IMR-90 (cell line): ENCODE data around the gene SERPINB4. TPM values are rescaled to one million over a fixed set of nuclear protein-coding genes. Genes with fewer than 3 reads are reported as not detected.

ENCODE experiments used
- ATAC-seq: fragments of 200-7000 bp; cut with Tn5 transposase; 2 replicates; pipeline ENCODE4 v1.9.1; 2020; ENCODE audit warnings: low read depth, mild to moderate bottlenecking, moderate library complexity
- BruUV-seq: library from RNA; stranded (reverse); fragments of 400-500 nt; replicated peaks from 2 replicates; lab custom pipeline; 2021; lab: Mats Ljungman, UMichigan
- CTCF ChIA-PET: fragments of 300-600 bp; formaldehyde crosslinking; extraction: SDS; loops from one replicate; lab custom pipeline; 2021; ENCODE audit warnings: antibody characterized with exemption; lab: Yijun Ruan, JAX
- POLR2A ChIA-PET: fragments of 300-600 bp; sonication (Branson Sonifier 250); formaldehyde crosslinking; loops from one replicate; lab custom pipeline; 2022; ENCODE audit warnings: antibody characterized with exemption; ENCODE audit not compliant: unreplicated experiment; lab: Charles Lee
- DNase-seq: peaks from one replicate; pipeline ENCODE4 v3.0.0; 2013
- H2AFZ ChIP-seq: replicated peaks from 2 replicates; pipeline ENCODE3; 2013; ENCODE audit warnings: low read length, mild to moderate bottlenecking; ENCODE audit not compliant: poor library complexity
- H2AK5ac ChIP-seq: 2 replicates; pipeline ENCODE4 v1.6.1; 2013; ENCODE audit warnings: low read depth, low read length, inconsistent platforms
- H2AK9ac ChIP-seq: replicated peaks from 2 replicates; pipeline ENCODE3; 2013; ENCODE audit warnings: mild to moderate bottlenecking, low read depth, low read length, moderate library complexity; ENCODE audit not compliant: poor library complexity
- H2BK120ac ChIP-seq: 2 replicates; pipeline ENCODE4 v1.6.1; 2013; ENCODE audit warnings: low read depth, low read length, inconsistent platforms
- H2BK15ac ChIP-seq: 3 replicates; pipeline ENCODE4 v1.6.1; 2013; ENCODE audit warnings: low read depth, low read length, inconsistent platforms
- H2BK20ac ChIP-seq: 2 replicates; pipeline ENCODE4 v1.6.1; 2013; ENCODE audit warnings: low read depth, mild to moderate bottlenecking, inconsistent platforms, low read length, moderate library complexity
- H2BK5ac ChIP-seq: 2 replicates; pipeline ENCODE4 v1.6.1; 2013; ENCODE audit warnings: mild to moderate bottlenecking, low read depth, low read length, inconsistent platforms; ENCODE audit not compliant: poor library complexity, severe bottlenecking
- H3K14ac ChIP-seq: replicated peaks from 2 replicates; pipeline ENCODE4 v1.6.1; 2013; ENCODE audit warnings: low read depth, low read length, inconsistent platforms
- H3K18ac ChIP-seq: 2 replicates; pipeline ENCODE4 v1.6.1; 2013; ENCODE audit warnings: low read depth, low read length, control low read depth
- H3K23ac ChIP-seq: 2 replicates; pipeline ENCODE4 v1.6.1; 2013; ENCODE audit warnings: low read depth, low read length, inconsistent platforms
- H3K27ac ChIP-seq: 2 replicates; pipeline ENCODE4 v1.5.1; 2013; ENCODE audit warnings: mild to moderate bottlenecking, control low read depth, low read length; ENCODE audit not compliant: insufficient read depth
- H3K27me3 ChIP-seq: 2 replicates; pipeline ENCODE4 v1.6.1; 2013; ENCODE audit warnings: low read length; ENCODE audit not compliant: control insufficient read depth, insufficient read depth
- H3K36me3 ChIP-seq: 2 replicates; pipeline ENCODE4 v1.6.1; 2013; ENCODE audit warnings: low read length, mixed read lengths; ENCODE audit not compliant: control insufficient read depth, insufficient read depth
- H3K4ac ChIP-seq: 2 replicates; pipeline ENCODE4 v1.6.1; 2013; ENCODE audit warnings: low read depth, low read length, inconsistent platforms
- H3K4me1 ChIP-seq: 2 replicates; pipeline ENCODE4 v1.6.1; 2013; ENCODE audit warnings: low read length, mixed read lengths; ENCODE audit not compliant: control insufficient read depth, insufficient read depth
- H3K4me2 ChIP-seq: 2 replicates; pipeline ENCODE4 v1.6.1; 2013; ENCODE audit warnings: low read depth, mild to moderate bottlenecking, control low read depth, low read length, moderate library complexity
- H3K4me3 ChIP-seq: 2 replicates; pipeline ENCODE4 v1.5.1; 2013; ENCODE audit warnings: low read depth, mild to moderate bottlenecking, control low read depth, low read length, moderate library complexity; ENCODE audit not compliant: insufficient read depth
- H3K56ac ChIP-seq: 2 replicates; pipeline ENCODE4 v1.6.1; 2013; ENCODE audit warnings: low read length, inconsistent platforms; ENCODE audit not compliant: insufficient read depth; ENCODE audit errors: extremely low read depth
- H3K79me1 ChIP-seq, 2 experiments: 2 replicates each; pipeline ENCODE4 v1.6.1; 2013; ENCODE audit warnings: low read length in 2 of 2, inconsistent platforms in 1 of 2, low read depth in 1 of 2
- H3K9ac ChIP-seq: 2 replicates; pipeline ENCODE4 v1.6.1; 2013; ENCODE audit warnings: low read depth, low read length, control low read depth
- H3K9me1 ChIP-seq: 2 replicates; pipeline ENCODE4 v1.6.1; 2013; ENCODE audit warnings: low read length, inconsistent platforms; ENCODE audit not compliant: insufficient read depth
- H3K9me3 ChIP-seq: 2 replicates; pipeline ENCODE4 v1.6.1; 2013; ENCODE audit warnings: low read length; ENCODE audit not compliant: control insufficient read depth, insufficient read depth
- H4K20me1 ChIP-seq: 2 replicates; pipeline ENCODE4 v1.6.1; 2013; ENCODE audit warnings: low read length, inconsistent platforms; ENCODE audit not compliant: insufficient read depth
- H4K5ac ChIP-seq: 2 replicates; pipeline ENCODE4 v1.6.1; 2013; ENCODE audit warnings: mild to moderate bottlenecking, low read depth, low read length, control low read depth
- H4K8ac ChIP-seq, 2 experiments: 2 replicates each; pipeline ENCODE4 v1.6.1; 2013; ENCODE audit warnings: low read depth in 2 of 2, low read length in 2 of 2, control low read depth in 1 of 2, inconsistent platforms in 1 of 2
- H4K91ac ChIP-seq: 2 replicates; pipeline ENCODE4 v1.6.1; 2013; ENCODE audit warnings: low read depth, low read length, inconsistent platforms; ENCODE audit not compliant: insufficient read depth
- CEBPB ChIP-seq: IDR thresholded peaks from 2 replicates; pipeline ENCODE4 v1.6.1; 2012; ENCODE audit warnings: low read depth, low read length, improper control_type of control experiment
- FOS ChIP-seq: fragments of 150-350 bp; IDR thresholded peaks from 2 replicates; pipeline ENCODE4 v1.6.1; 2016; ENCODE audit warnings: low read depth, low read length
- MAZ ChIP-seq: IDR thresholded peaks from 2 replicates; pipeline ENCODE4 v1.6.1; 2012; ENCODE audit warnings: low read depth, mild to moderate bottlenecking, low read length, improper control_type of control experiment, moderate library complexity, borderline replicate concordance
- NFE2L2 ChIP-seq: fragments of 150-350 bp; IDR thresholded peaks from 2 replicates; pipeline ENCODE4 v1.6.1; 2016; ENCODE audit warnings: low read depth, mild to moderate bottlenecking, low read length
- RAD21 ChIP-seq: IDR thresholded peaks from 2 replicates; pipeline ENCODE4 v1.6.1; 2012; ENCODE audit warnings: low read length, improper control_type of control experiment
- RCOR1 ChIP-seq: IDR thresholded peaks from 2 replicates; pipeline ENCODE4 v1.6.1; 2012; ENCODE audit warnings: mild to moderate bottlenecking, low read length, improper control_type of control experiment; ENCODE audit not compliant: insufficient replicate concordance
- WGBS, 2 experiments: methylation state at CpG; one replicate each; pipeline versions ENCODE4 v1.1.5 to v1.1.7; 2013; ENCODE audit warnings: missing lambda C conversion rate in 2 of 2; ENCODE audit not compliant: insufficient read length in 1 of 2; ENCODE audit errors: extremely low coverage in 2 of 2; 5-methylcytosine and 5-hydroxymethylcytosine counted together
- dilution Hi-C: fragments of 300-500 bp; cut with HindIII; formaldehyde crosslinking; loops from one replicate; pipeline ENCODE4 v1.14.3; 2018; ENCODE audit warnings: low sequenced_read_pairs; ENCODE audit not compliant: unreplicated experiment
- in situ Hi-C: fragments of 300-500 bp; cut with MboI; formaldehyde crosslinking; loops from 3 replicates; pipeline ENCODE4 v1.14.3; 2019; ENCODE audit warnings: low sequenced_read_pairs, inconsistent platforms, mixed read lengths
- intact Hi-C: fragments of 100-400 bp; cut with micrococcal nuclease; formaldehyde crosslinking; loops from 2 replicates; pipeline ENCODE4 v1.10.0; 2022
- polyA plus RNA-seq, 3 experiments: library from polyadenylated mRNA; depleted of rRNA; stranded (reverse); fragments of >200 nt; gene quantifications; 2 replicates each; pipeline ENCODE4 v1.2.3, GENCODE V29; 2012; ENCODE audit warnings: low replicate concordance in 1 of 3
- total RNA-seq: library from RNA; depleted of rRNA; stranded (reverse); fragments of >200 nt; gene quantifications from 2 replicates; pipeline ENCODE4 v1.2.3, GENCODE V29; 2012
- TF ChIP-seq, protein P1 (sequence below): conservative IDR thresholded peaks from 2 replicates; pipeline ENCODE4 v1.5.1; 2012; ENCODE audit warnings: mild to moderate bottlenecking, low read depth, low read length, improper control_type of control experiment
- TF ChIP-seq, protein P2 (sequence below): fragments of 150-350 bp; IDR thresholded peaks from 2 replicates; pipeline ENCODE4 v1.6.1; 2017; ENCODE audit warnings: mild to moderate bottlenecking, antibody characterized with exemption, low read length, low read depth
- TF ChIP-seq, protein P3 (sequence below): fragments of 150-350 bp; IDR thresholded peaks from 2 replicates; pipeline ENCODE4 v1.6.1; 2016; ENCODE audit warnings: low read depth, mild to moderate bottlenecking, low read length, moderate library complexity, borderline replicate concordance

SERPINB4 gene
- total and polyA plus RNA-seq, 2 of the 4 experiments (the other 2 are of a cell fraction): not detected

DNA sequence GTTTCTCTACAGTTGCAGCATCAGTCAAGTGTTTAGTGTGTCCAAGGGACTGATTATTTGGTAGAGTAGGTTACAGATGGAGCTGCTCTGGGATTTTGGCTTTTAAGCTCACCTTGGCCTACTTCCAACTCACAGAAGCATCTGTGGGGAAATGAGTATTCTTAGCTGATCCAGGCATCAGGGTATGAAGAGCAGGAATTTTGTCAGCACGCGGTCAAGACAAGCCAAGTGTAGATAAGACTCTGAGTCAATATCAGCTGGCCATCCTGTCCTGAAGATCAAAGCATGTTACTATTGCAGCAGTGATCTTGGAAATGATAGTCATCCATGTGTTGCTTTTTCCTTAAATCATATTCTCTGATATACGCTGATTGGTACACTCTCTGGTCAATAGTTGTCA lies 24.4 kb downstream of the SERPINB4 start:
- dilution Hi-C loops: no loop called here
- H3K9me1 ChIP-seq: no peaks in the 10 kb centered on the region
- no peak overlapping the region; the same call in 1 of the 2 replicates for H3K14ac ChIP-seq
- no peak overlapping the region for H3K18ac ChIP-seq
- H3K23ac ChIP-seq: no peak overlapping the region
- H2AK5ac ChIP-seq: no peak overlapping the region
- no peaks in the 10 kb centered on the region for H3K79me1 ChIP-seq
- no peak overlapping the region for H3K56ac ChIP-seq
- ChIA-PET CTCF (no interaction called here), POLR2A (no interaction called here)
- no peak overlapping the region for H3K27ac ChIP-seq
- no peak overlapping the region for H3K4me2 ChIP-seq
- no peak overlapping the region for H3K4me3 ChIP-seq
- ATAC-seq: no peak
- no CpG with 5 or more reads among the region's 3 CpGs for WGBS, 2 experiments
- no peak overlapping the region for H2BK5ac ChIP-seq
- H3K9ac ChIP-seq: no peak overlapping the region
- H2AK9ac ChIP-seq: no peak overlapping the region
- H3K9me3 ChIP-seq: peaks cover 3% of the 10 kb centered on the region; the same call in 1 of the 2 replicates
- no peaks in the 10 kb centered on the region for H4K20me1 ChIP-seq
- no peaks in the 10 kb centered on the region; the same call in 1 of the 2 replicates for H3K27me3 ChIP-seq
- intact Hi-C loops: no loop called here
- no peak overlapping the region for H2AFZ ChIP-seq
- in situ Hi-C loops: no loop called here
- no peak for DNase-seq
- no peaks in the 10 kb centered on the region for H3K36me3 ChIP-seq
- no TSS peak for BruUV-seq
- no peak overlapping the region for H2BK120ac ChIP-seq
- no peak overlapping the region for H2BK20ac ChIP-seq
- no peak overlapping the region for H4K8ac ChIP-seq
- no peak overlapping the region for H4K5ac ChIP-seq
- TF ChIP-seq NFE2L2 (no peak), MAZ (no peak), CEBPB (no peak), RCOR1 (no peak), RAD21 (no peak), FOS (no peak)
- TF ChIP-seq, protein P1, sequence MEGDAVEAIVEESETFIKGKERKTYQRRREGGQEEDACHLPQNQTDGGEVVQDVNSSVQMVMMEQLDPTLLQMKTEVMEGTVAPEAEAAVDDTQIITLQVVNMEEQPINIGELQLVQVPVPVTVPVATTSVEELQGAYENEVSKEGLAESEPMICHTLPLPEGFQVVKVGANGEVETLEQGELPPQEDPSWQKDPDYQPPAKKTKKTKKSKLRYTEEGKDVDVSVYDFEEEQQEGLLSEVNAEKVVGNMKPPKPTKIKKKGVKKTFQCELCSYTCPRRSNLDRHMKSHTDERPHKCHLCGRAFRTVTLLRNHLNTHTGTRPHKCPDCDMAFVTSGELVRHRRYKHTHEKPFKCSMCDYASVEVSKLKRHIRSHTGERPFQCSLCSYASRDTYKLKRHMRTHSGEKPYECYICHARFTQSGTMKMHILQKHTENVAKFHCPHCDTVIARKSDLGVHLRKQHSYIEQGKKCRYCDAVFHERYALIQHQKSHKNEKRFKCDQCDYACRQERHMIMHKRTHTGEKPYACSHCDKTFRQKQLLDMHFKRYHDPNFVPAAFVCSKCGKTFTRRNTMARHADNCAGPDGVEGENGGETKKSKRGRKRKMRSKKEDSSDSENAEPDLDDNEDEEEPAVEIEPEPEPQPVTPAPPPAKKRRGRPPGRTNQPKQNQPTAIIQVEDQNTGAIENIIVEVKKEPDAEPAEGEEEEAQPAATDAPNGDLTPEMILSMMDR: no peak
- TF ChIP-seq, protein P2, sequence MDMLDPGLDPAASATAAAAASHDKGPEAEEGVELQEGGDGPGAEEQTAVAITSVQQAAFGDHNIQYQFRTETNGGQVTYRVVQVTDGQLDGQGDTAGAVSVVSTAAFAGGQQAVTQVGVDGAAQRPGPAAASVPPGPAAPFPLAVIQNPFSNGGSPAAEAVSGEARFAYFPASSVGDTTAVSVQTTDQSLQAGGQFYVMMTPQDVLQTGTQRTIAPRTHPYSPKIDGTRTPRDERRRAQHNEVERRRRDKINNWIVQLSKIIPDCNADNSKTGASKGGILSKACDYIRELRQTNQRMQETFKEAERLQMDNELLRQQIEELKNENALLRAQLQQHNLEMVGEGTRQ: no peak
- TF ChIP-seq, protein P3, sequence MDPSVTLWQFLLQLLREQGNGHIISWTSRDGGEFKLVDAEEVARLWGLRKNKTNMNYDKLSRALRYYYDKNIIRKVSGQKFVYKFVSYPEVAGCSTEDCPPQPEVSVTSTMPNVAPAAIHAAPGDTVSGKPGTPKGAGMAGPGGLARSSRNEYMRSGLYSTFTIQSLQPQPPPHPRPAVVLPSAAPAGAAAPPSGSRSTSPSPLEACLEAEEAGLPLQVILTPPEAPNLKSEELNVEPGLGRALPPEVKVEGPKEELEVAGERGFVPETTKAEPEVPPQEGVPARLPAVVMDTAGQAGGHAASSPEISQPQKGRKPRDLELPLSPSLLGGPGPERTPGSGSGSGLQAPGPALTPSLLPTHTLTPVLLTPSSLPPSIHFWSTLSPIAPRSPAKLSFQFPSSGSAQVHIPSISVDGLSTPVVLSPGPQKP: no peak
- no peak overlapping the region for H4K91ac ChIP-seq
- no peak overlapping the region for H2BK15ac ChIP-seq
- H3K4me1 ChIP-seq: no peaks in the 10 kb centered on the region
- no peak overlapping the region for H3K4ac ChIP-seq
